ENCODE data around the gene COQ3.
A peak's percentile ranks its signal among the peaks of the same experiment; 100 is the strongest.

The COQ3 gene

DNA sequence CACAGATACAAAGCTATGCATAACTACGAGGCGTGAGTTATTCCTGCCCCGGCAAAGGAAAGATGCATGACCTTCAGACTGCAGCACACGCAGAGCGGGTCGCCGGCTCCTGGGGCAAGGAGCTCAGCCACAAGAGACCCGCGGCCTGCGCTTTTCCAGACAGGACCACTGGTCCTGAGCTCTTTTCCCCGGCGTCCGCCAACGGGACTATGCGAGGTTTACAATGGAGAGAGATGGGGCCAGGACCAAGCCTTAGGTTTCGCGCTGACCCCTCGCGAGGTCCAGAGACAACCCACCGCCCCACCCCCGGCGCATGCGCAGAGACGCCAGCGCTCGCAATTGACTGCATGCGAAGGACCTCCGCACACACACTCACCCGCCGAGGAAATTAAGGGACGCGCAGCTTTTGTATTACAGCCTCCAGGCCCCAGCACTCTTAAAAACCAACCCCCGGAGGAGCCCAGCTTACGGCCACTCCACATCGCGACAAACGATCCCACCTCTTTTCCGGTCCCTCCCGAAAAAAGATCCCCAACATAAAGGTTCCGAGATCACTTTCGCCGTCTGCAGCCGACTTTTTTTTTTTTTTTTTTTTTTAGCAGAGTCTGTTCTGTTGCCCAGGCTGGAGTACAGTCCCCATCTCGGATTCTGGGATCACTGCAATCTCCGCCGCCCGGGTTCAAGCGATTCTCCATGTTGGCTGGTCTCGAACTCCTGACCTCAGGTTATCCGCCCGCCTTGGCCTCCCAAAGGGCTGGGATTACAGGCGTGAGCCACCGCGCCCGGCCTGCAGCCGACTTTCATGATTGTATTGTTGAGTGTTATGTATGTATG lies at the start of gene COQ3:
TSS of gene COQ3 (minus strand) at position 498 of the 834 bp plus-strand sequence. CDS start at position 482, 16 bp downstream.
- DNase-seq (ENCODE audit: low read depth in 2 of 2), result peak; percentile 54 to 62

DNA sequence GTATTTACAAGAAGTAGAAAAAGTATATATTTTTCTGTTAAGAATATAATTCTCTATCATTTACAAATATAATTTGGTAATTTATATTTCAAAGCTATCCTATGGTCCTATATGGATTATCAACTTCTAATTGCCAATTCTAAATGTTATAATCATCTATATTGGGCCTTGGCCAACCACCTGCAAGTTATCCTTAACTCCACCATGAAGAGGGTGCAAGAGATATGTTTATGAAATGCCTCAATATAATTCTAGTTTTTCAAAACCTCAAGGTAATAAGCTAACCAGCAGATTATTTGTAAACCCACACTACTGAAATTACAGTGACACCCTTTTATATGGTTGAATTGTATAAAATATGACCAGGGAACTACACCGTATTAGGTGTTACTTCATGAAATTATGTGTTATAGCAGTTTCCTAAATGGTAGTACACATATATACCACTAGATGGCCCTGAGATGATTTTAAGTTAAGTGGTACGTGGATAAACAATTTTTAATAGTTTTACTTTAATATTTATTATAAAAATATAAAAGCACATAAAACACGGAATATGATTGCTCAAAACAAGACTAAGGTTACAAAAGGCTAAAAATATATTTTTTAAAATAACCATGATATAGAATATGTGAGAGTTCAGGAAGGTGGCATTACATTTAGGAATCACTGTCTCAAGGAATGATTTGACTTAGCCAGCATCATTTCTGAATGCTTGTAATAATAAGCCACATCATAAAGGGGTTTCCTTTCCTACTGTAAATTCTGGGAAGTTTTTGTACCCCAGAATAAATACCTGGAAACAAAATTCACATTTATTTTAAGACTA lies 40.9 kb upstream of the COQ3 start:
- no peak for DNase-seq (ENCODE audit: low read depth in 2 of 2)

DNA sequence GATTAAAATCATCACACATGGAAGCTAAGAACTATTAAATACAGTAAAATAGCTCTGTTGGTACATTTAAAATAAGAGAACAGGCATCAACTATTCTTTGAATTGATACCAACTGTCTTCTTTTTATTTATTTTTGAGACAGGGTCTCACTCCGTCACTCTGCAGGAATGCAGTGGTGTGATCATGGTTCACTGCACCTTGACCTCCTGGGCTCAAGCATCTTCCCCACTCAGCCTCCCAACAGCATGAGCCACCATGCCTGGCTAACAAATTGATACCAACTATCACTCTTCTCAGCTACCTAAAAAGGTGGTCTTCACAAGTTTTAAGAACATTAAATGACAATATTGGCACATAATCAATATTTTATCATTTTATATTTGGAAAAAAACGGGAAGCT lies 38.9 kb upstream of the COQ3 start:
- DNase-seq (ENCODE audit: low read depth in 2 of 2), result no peak

DNA sequence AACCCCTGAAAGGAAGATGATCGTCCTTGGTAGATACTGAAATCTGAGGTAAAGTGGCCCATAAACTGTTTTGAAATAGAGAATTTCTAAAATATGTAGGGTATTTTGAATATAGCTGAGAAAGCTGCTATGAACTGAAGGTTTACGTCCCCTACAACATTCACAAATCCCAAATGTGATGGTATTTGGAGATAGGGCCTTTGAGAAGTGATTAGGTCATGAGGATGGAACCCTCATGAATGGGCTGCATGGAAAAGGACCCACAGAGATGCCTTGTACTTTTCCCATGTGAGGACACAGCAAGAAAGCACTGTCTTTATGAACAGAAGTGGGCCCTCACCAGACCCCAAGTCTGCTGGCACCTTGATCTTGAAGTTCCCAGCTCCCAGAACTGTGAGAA lies 37.9 kb upstream of the COQ3 start:
- no peak for DNase-seq (ENCODE audit: low read depth in 2 of 2)

DNA sequence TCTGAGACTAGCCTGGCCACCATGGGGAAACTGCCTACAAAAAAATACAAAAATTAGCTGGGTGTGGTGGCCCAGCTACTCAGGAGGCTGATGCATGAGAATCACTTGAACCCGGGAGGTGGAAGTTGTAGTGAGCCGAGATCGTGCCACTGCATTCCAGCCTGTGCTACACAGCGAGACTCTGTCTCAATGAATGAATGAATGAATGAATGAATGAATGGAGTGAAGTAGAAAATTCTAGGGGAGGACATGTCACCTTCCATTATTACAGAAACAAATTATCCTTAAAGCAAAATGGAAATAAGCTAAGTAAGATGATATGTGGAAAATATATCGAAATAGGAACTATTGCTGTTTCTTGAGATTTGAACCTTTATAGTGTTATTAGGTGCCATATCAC lies 34.0 kb upstream of the COQ3 start:
- no peak for DNase-seq (ENCODE audit: low read depth in 2 of 2)

DNA sequence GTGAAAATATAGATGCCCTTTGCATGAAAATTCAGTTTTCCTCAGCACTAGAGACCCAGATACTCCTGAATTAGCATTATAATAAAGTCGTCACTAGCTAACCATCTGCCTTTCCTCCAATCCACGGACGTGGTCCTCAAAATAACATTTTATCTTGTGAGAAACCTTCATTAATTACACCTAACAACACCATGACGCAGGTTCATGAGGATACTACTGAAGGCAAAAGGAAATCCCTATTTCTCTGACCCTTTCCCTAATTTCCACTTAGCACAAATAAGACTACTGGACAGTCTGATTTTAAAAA lies 32.4 kb upstream of the COQ3 start:
- DNase-seq (ENCODE audit: low read depth in 2 of 2), result no peak

DNA sequence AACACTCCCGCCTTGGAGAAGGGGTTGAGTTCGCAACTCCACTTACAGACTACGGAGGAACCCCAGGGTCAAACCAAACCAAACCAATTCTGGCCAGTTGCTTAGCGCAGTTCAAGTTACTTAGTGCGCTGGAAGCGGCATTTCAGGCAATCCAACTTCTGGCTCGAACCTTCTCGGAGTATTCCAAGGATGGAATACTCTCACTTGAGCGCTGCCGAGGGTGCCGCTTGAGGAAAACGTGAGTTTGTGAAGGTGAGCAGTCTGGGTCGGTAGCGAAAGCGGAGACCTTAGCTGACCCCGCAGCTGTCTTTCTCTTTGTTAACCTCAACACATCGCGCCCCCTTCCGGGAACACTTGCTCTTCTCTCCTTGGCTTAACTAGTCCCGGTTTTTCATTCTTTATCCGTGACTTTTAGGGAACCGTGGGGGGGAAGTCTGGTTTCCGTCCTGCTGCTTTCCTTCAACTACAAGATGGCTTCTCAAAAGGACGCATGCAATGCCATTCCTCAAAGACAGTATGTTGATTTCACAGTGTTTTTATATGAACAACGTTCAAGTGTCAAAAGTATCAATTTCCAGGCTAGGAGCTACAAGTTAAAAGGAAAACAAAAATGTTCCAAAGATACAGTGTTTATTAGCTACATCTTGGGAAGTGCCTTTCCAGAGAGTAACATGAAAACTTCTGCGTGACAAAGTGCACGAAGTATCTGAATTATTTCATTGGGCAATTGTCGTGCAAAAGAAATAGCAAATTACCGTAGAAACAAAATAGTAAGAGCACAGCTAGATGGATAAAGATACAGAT lies 31.9 kb upstream of the COQ3 start:
- DNase-seq (ENCODE audit: low read depth in 2 of 2), result peak; percentile 45 to 67

GRCh38 chr6:99424761-99425646 lies 31.0 kb upstream of the COQ3 start, which contains the start of gene PNISR:
PNISR (minus strand) TSS chr6:99425308; CDS start chr6:99414659, 10,649 bp downstream.
- DNase-seq (ENCODE audit: low read depth in 2 of 2), result peak; percentile 73 to 80

GRCh38 chr6:99424022-99424421 lies 30.0 kb upstream of the COQ3 start:
- DNase-seq (ENCODE audit: low read depth in 2 of 2), result no peak

DNA sequence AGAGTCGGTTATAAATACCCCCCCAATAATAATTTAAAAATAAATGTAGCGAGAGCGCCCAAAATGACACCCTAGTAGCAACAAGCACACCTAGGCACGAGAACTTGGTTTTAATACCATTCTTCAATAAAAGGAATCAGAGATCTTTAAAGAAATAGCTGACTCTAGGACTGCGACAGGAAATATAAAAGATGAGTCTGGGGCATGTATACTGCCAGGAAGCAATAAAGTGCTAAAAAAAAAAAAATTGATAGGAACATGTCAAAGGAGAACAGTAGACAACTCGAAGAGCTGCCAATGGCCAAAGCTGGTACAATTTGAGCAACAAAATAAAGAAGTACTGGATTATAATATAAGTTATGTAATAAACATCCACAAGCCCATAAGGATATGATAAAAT lies 28.9 kb upstream of the COQ3 start:
- no peak for DNase-seq (ENCODE audit: low read depth in 2 of 2)

DNA sequence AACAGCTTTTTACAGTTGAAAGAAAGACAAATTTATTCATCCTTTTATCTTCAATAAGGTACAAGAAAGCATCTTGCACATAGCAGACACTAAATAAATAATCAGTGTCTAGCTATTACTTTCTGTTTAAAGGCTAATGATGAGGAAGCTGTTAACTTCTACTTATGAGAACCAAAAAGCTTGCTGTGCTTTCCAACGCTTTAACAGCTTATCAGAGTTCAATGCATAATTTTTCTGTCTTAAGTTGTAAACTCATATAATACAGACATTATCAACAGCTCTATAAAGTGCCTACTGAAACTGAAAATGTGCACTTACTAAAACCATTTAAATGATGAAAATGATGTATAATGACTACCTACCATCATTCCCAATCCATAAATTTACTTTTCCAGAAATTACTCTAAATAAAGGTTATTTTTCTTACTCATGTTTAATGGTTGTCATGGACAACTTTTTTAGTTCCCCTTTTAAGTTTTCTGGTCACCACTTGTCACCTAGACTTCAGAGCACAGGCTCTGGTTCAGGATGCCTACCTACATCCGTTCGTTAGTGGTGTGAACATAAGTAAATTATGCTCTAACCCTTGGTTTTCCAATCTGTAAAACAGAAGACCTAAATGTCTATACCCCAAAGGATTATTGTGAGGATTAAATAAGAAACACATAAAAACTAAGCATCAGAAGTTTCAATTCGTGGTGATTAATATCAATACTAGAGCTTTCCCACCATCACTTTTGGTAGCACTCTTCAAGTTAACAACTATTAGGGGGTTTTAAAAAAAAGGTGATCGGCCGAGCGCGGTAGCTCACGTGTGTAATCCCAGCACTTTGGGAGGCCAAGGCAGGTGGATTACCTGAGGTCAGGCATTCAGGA lies 23.1 kb upstream of the COQ3 start:
- DNase-seq (ENCODE audit: low read depth in 2 of 2), result no peak

DNA sequence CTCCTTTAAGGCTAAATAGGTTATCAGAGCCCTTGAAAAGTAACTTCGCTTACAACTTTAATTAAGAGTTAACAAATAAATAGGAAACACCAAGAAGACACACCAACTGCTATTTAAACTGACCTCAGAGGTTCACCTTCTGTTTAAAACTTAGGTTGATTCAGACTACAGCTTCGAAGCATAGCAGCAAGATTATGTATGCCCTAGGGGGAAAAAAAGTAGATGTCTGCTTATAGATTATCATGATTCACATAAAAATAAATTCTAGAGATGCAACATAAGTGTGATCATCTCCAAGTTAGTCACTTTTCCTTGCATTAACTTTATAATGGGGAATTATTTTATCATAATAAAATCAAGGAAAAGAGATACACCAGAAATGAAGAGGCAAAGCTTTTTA lies 22.2 kb upstream of the COQ3 start:
- no peak for DNase-seq (ENCODE audit: low read depth in 2 of 2)

DNA sequence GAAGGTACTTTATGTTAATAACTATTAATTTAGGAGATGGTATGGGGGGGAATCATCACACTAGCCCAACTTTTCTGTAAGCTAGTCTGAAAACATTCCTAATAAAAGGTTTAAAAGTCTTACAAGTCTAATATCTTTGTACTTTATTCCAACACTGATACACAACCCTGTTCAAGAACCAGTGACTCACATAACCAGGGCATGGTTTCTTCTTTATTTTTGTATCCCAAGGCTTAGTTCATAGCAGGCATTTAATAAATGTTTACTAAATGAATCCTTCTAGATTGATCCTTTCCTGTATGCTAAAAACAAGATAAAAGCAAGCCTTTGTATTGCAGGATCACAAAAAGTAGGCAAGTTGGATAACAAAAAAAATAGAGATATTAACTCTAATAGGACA lies 21.5 kb upstream of the COQ3 start:
- no peak for DNase-seq (ENCODE audit: low read depth in 2 of 2)

- DNase-seq (ENCODE audit: low read depth in 2 of 2), result no peak
These were observed 18.1 kb upstream of the COQ3 start for GRCh38 chr6:99412065-99412464.

GRCh38 chr6:99409672-99410071 lies 15.7 kb upstream of the COQ3 start:
- DNase-seq (ENCODE audit: low read depth in 2 of 2), result no peak

GRCh38 chr6:99407076-99407475 lies 13.1 kb upstream of the COQ3 start:
- no peak for DNase-seq (ENCODE audit: low read depth in 2 of 2)

DNA sequence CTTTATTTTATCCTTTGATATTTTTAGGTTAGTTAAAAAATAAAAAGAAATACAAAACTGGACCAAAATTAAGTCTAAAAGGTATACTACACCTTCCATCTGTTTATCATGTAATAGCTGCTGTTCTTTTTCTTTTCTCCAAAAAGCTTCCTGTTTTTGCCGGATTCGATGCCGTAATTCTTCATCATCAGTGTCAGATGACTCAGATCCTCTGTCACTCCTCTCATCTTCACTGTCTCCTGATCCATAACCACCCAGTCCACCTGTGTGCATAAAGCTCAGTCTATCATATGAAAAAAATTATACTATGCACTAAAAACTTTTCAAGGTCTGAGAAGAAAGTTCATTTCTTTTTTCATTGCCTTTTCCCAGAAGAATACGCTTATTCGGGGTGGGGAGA lies 8.5 kb upstream of the COQ3 start:
- no peak for DNase-seq (ENCODE audit: low read depth in 2 of 2)

DNA sequence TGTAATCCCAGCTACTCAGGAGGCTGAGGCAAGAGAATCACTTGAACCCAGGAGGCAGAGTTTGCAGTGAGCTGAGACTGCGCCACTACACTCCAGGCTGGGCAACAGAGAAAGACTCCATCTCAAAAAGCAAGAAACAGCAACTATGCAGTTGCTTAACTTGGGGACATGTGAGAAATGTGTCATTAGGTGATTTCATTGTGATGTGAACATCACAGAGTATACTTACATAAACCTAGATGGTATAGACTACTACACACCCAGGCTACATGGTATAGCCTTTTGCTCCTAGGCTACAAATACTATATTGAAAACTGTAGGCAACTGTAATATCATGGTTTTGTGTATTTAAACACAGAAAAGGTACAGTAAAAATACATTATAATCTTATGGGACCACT lies 3.3 kb upstream of the COQ3 start:
- no peak for DNase-seq (ENCODE audit: low read depth in 2 of 2)

- no peak for DNase-seq (ENCODE audit: low read depth in 2 of 2)
These were observed 663 bp downstream of the COQ3 start for GRCh38 chr6:99393366-99393697.

- no peak for DNase-seq (ENCODE audit: low read depth in 2 of 2)
These were observed 3.1 kb downstream of the COQ3 start for GRCh38 chr6:99390896-99391295.
